Measurements from ENCODE around the gene PLCD3.

Gene PLCD3

GRCh38 chr17:45090711-45091110, 41.6 kb downstream of the PLCD3 start:
- Histone ChIP-seq H3F3A (ENCODE audit: insufficient read depth) (no peaks in the 10 kb centered on the region), H3K79me2 (ENCODE audit: insufficient read depth, low read length) (no peaks in the 10 kb centered on the region), H3K27me3 (ENCODE audit: low read length) (no peaks in the 10 kb centered on the region), H3K36me3 (ENCODE audit: low read length) (peaks cover 2% of the 10 kb centered on the region; the same call in 1 of the 2 replicates), H3K9me2 (replicated peaks; ENCODE audit: insufficient read depth, low read length) (no peaks in the 10 kb centered on the region), H3K27ac (ENCODE audit: low read depth, low read length) (no peak overlapping the region), H2AFZ (ENCODE audit: low read depth, low read length, severe bottlenecking) (no peak overlapping the region), H3K9me3 (ENCODE audit: insufficient read depth, low read length) (no peaks in the 10 kb centered on the region), H3K4me2 (ENCODE audit: low read depth, low read length, poor library complexity, severe bottlenecking) (no peak overlapping the region), H4K20me1 (ENCODE audit: low read depth, low read length) (no peaks in the 10 kb centered on the region), H3K9ac (ENCODE audit: low read length) (no peak overlapping the region), H3K4me3 (ENCODE audit: insufficient read depth, low read length, poor library complexity, severe bottlenecking) (no peak overlapping the region)
- no peak for TF ChIP-seq CTCF (IDR thresholded peaks at IDR 0.05; ENCODE audit: insufficient read depth, low read length, poor library complexity, severe bottlenecking)

- H3K4me2 ChIP-seq (ENCODE audit: low read depth, low read length, poor library complexity, severe bottlenecking), result no peak overlapping the region
- peaks cover 5% of the 10 kb centered on the region; the same call in 1 of the 2 replicates for H3K36me3 ChIP-seq (ENCODE audit: low read length)
- H3F3A ChIP-seq (ENCODE audit: insufficient read depth), result no peaks in the 10 kb centered on the region
- TF ChIP-seq CTCF (IDR thresholded peaks at IDR 0.05; ENCODE audit: insufficient read depth, low read length, poor library complexity, severe bottlenecking) (no peak), EZH2phosphoT487 (conservative IDR thresholded peaks at IDR 0.05; ENCODE audit: low read length) (no peak)
- no peaks in the 10 kb centered on the region for H3K27me3 ChIP-seq (ENCODE audit: low read length)
- no peak overlapping the region for H3K9ac ChIP-seq (ENCODE audit: low read length)
- H3K4me3 ChIP-seq (ENCODE audit: insufficient read depth, low read length, poor library complexity, severe bottlenecking), result no peak overlapping the region
- H3K79me2 ChIP-seq (ENCODE audit: insufficient read depth, low read length), result no peaks in the 10 kb centered on the region
- H3K27ac ChIP-seq (ENCODE audit: low read depth, low read length), result no peak overlapping the region
- no peak overlapping the region for H2AFZ ChIP-seq (ENCODE audit: low read depth, low read length, severe bottlenecking)
- H3K9me2 ChIP-seq (replicated peaks; ENCODE audit: insufficient read depth, low read length), result no peaks in the 10 kb centered on the region
- H3K9me3 ChIP-seq (ENCODE audit: insufficient read depth, low read length), result no peaks in the 10 kb centered on the region
- H4K20me1 ChIP-seq (ENCODE audit: low read depth, low read length), result no peaks in the 10 kb centered on the region
These were observed 43.6 kb downstream of the PLCD3 start for GRCh38 chr17:45088741-45089140.

- no peaks in the 10 kb centered on the region for H3F3A ChIP-seq (ENCODE audit: insufficient read depth)
- H4K20me1 ChIP-seq (ENCODE audit: low read depth, low read length), result no peaks in the 10 kb centered on the region
- no peak overlapping the region for H2AFZ ChIP-seq (ENCODE audit: low read depth, low read length, severe bottlenecking)
- TF ChIP-seq EZH2phosphoT487 (conservative IDR thresholded peaks at IDR 0.05; ENCODE audit: low read length) (no peak), CTCF (IDR thresholded peaks at IDR 0.05; ENCODE audit: insufficient read depth, low read length, poor library complexity, severe bottlenecking) (no peak)
- no peaks in the 10 kb centered on the region for H3K9me3 ChIP-seq (ENCODE audit: insufficient read depth, low read length)
- no peaks in the 10 kb centered on the region for H3K79me2 ChIP-seq (ENCODE audit: insufficient read depth, low read length)
- H3K4me2 ChIP-seq (ENCODE audit: low read depth, low read length, poor library complexity, severe bottlenecking), result no peak overlapping the region
- no peak overlapping the region for H3K9ac ChIP-seq (ENCODE audit: low read length)
- H3K27me3 ChIP-seq (ENCODE audit: low read length), result no peaks in the 10 kb centered on the region
- H3K27ac ChIP-seq (ENCODE audit: low read depth, low read length), result no peak overlapping the region
- H3K9me2 ChIP-seq (replicated peaks; ENCODE audit: insufficient read depth, low read length), result no peaks in the 10 kb centered on the region
- no peak overlapping the region for H3K4me3 ChIP-seq (ENCODE audit: insufficient read depth, low read length, poor library complexity, severe bottlenecking)
- peaks cover 11% of the 10 kb centered on the region; the same call in 1 of the 2 replicates for H3K36me3 ChIP-seq (ENCODE audit: low read length)
These were observed 44.3 kb downstream of the PLCD3 start for GRCh38 chr17:45087978-45088377.

Data from SU-DHL-6 (cell line).